HG03060 (cell line): ENCODE data around the gene GNG4.
"Not testable (repeated sequence)": the region's sequence is repeated elsewhere in the genome, so short reads cannot be mapped to it uniquely, and the experiment has no call there.

Experiments used
- ATAC-seq: cut with Tn5 transposase; IDR thresholded peaks from one replicate; pipeline ENCODE4 v1.9.1; 2021; ENCODE audit warnings: low read depth, moderate number of reproducible peaks; ENCODE audit not compliant: unreplicated experiment

The GNG4 gene

DNA sequence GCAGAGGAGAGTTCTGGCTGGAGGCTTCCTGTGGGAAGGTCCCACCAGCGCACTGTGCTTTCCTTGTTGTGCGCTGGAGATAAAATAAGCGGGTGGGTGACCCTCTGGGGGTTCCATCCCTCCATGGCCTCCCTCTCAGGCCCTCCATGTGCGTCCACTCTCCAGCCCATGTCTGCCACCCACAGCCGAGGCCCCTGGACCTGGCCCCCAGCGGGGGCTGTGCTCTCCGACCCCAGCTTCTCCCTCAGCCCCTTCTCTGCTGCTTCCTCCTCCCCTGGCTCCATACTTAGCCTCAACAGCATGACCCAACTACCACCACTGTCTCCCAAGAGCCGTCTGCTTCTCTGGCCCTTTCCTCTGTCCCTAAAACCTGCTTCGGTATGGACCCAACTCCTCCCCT, 61.4 kb downstream of the GNG4 start:
- ATAC-seq: no peak

DNA sequence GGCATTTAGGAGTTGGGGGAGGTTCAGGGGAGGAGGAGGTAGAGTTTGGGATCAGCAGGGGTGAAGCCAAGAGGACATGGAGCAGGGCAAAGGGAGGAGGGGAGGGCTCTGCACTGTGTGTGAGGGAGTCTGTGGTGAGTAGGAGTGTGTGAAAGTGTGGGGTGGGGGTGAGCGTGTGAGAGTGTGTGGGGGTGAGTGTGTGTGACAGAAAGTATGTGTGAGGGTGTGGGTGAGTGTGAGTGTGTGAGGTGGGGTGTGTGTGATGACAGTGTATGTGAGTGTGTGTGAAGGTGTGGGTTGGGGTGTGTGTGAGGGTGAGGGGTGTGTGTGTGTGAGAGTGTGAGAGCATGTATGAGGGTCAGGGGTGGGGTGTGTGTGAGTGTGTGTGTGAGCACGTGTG, 62.6 kb downstream of the GNG4 start:
- no peak for ATAC-seq

DNA sequence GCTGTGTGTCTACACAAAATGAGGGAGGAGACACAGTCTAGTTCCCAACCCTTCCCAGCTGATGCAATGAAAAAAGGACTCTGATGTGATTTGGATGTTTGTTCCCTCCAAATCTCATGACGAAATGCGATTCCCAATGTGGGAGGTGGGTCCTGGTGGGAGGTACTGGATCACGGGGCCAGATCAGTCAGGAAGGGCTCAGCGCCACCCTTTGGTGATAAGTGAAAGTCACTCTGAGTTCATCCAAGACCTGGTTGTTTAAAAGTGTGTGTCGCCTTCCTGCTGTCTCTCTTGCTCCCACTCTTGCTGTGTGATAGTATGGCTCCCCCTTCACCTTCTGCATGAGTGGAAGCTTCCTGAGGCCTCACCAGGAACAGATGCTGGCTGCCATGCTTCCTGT, 63.2 kb downstream of the GNG4 start:
- ATAC-seq: no peak

DNA sequence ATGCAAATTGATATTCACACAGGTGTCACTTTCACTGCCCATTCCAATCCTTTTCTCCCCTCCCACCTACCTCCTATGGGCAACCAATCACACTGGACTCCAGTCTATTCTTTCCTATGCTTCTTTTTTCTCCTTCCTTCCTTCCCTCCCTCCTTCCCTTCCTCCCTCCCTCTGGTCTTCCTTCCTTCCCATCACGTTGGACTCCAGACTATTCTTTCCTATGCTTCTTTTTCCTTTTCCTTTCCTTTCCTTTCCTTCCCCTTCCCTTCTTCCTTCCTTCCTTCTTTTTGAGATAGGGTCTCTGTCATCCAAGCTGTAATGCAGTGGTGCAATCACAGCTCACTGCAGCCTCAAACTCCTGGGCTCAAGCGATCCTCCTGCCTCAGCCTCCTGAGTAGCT, 64.6 kb downstream of the GNG4 start:
- no peak for ATAC-seq

DNA sequence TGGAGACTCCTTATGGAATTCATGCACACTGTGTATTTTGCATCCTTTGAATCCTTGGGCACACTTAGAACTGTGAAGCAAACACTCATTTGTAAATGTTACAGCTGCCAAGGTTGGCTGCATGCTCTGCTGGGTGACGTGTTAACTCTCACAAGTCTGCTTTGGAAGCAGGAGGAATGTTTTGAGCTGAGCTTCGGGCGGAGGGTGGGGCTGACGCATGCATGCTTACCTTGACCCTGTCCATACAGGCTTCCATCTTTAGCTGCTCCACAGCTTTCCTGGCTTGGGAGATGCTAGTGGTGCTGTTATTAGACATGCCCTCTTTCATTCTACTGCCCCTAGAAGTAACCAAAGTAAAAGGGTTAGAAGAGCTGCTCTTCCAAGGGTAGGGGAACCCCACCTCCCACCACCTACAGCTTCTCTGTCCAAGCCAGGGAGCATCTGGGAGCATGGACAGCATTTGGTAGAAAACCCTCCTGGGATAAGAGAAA, 66.0 kb downstream of the GNG4 start:
- no peak for ATAC-seq

DNA sequence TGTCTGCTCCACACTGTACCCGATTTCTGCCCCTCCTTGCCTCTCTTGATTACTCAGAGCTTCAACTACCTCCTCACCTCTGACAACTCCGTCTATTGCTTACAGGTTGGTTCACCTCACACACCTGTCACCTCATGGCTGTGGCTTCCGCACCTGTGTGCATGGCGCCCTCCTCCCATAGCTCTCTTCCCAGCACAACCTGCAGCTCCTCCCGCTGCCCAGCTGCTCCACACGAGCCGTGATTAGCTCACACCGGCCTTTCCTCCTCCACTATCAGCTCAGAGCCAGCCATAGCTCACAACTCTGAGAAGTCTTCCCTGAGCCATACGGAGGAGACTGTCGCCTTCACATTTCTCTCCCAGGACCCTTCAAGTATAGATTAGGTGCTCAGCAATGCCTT, 67.5 kb downstream of the GNG4 start:
- ATAC-seq: no peak

DNA sequence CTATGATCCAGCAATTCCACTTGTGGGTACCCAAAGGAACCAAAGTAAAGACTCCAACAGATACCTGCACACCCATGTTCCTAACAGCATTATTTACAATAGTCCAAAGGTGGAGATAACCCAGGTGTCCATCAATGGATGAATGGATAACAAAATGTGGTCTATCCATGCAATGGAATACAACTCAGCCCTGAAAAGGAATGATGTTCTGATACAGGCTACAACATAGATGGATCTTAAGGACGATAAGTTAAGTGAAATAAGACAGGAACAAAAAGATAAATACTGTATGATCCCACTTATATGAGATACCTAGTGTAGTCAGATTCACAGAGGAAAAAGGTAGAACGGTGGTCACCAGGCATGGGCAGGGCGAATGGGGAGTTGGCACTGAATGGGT, 69.7 kb downstream of the GNG4 start:
- ATAC-seq: no peak

DNA sequence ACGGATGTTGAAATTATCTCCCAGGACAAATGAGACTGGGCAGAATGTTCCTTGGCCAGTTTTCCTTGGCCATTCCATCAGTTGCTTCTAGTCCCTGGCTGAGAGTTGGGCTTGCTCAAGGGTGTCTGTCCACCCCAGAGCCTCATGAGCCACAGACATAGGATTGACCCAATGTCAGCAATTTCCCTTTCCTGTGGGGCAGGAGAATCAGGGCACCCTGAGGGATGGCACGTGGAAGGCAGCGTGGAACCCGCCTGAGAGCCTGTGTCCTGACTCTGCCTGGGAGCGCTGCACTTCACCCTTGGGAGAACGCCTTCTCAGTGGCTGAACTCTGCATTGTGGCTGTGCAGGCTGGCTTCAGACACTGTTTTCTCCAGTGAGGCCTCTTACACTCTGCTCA, 74.0 kb downstream of the GNG4 start:
- no peak for ATAC-seq

DNA sequence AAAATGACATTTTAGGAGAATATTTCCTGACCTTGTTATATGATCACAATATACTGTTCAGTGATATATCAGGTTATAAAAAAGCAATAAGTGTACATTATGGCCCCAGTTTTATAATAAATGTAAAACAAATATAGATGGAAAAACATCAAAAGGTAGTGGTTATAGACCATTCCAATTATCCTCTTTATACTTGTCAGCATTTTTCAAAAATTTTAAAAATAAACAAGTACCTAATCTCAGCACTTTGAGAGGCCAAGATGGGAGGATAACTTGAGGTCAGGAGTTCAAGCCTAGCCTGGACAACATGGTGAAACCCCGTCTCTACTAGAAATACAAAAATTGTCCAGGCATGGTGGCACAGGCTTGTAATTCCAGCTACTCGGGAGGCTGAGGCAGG, 75.7 kb downstream of the GNG4 start:
- ATAC-seq: no peak

DNA sequence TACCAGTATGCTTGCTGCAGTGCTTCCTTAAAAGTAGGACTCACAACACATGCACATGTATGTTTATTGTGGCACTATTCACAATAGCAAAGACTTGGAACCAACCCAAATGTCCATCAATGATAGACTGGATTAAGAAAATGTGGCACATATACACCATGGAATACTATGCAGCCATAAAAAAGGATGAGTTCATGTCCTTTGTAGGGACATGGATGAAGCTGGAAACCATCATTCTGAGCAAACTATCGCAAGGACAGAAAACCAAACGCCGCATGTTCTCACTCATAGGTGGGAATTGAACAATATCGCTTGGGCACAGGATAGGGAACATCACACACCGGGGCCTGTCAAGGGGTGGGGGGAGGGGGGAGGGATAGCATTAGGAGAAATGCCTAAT, 76.6 kb downstream of the GNG4 start:
- ATAC-seq: not testable (repeated sequence)

DNA sequence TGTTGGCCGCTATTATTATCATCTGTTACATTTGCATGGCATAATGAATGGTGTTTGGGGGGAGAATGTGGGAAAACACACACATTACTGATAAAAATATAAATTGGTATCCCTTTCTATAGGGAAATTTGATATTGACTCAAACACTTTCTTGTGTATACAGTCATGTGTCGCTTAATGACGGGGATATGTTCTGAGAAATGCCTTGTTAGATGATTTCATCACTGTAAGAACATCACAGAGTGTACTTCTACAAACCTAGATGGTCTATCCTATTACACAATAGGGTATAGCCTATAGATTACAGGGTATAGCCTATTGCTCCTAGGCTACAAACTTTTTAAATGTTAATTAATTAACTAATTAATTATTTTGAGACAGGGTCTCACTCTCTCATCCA, 78.1 kb downstream of the GNG4 start:
- no peak for ATAC-seq

DNA sequence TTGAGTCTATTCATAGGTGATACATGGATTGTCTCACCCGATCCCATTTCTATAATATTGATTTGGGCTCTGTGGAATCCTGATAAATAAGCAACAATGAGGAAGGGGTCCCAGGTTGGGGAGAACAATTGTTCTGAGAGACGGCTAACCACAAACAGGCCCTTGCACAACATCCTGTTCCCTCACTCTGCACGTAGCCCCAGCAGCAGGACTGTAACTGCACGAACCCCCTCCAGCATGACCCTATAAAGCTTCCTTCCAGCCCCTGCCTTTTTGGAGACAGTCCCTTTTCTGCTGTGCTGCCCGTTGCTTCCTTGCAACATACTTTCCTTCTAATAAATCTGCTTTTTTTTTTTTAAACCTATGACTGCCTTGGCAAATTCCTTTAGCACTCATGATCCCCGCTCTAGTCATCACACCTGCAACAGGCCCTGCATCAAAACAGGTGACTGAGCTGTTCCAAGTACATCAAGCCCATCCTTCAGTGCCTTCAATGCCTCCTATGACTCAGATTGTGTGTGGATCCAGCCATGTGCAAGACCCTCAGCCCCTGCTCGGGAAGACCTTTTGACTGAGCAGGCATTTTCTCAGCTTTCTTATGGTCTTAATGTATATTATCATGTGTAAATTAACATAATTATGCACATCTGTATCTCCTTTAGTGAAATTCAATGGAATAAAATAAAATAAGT, 81.6 kb downstream of the GNG4 start:
- ATAC-seq: no peak

DNA sequence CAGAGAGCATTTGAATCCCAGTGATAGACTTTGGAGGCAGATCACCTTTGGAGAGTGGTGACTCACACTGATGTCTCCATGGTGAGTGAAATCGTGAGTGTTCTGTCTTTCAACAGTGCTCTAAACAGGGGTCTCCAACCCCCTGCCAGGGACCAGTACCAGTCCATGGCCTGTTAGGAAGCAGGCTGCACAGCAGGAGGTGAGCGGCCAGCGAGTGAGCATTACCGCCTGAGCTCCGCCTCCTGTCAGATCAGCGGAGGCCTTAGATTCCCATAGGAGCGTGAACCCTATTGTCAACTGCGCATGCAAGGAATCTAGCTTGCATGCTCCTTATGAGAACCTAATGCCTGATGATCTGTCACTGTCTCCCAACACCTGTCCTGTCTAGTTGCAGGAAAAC, 83.5 kb downstream of the GNG4 start:
- no peak for ATAC-seq

DNA sequence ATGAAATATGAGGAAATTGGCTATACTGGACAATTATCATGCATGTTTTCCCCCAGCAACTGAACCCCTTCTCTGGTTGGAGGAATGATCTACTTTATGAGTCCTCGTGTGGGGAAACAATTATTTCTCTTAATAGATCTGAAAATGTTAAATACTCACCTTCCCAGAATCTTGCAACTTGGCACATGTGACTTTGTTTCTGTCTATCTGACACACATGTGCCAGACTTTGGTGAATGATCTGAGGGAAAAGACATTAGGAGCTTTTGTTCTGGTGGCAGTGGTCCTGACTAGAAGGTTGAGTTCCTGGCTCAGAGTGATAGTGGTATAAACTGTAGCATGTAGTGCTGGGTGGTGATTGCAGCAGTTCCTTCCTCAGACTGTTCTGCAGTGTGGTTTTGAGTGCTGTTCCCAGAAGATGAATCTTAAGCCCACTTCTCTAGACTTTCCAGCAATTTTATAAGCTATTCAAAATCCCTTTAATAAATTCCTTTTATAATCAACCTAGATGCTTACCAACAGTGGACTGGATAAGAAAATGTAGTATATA, 86.0 kb downstream of the GNG4 start:
- ATAC-seq: no peak

DNA sequence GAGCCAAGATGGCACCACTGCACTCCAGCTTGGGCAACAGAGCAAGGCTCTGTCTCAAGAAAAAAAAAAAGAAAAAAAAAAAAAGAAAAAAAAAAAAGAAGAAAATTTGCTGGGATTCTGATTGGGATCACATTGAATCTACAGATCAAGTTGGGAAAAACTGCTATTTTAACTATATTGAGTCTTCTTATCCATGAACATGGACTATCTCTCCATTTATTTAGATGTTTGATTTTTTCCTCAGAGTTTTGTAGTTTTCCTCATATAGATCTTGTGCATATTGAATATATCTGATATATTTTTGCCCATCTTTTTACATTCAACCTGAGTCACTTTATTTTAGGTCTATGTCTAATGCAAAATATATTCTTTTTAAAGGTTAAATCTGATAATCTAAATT, 87.0 kb downstream of the GNG4 start:
- no peak for ATAC-seq

DNA sequence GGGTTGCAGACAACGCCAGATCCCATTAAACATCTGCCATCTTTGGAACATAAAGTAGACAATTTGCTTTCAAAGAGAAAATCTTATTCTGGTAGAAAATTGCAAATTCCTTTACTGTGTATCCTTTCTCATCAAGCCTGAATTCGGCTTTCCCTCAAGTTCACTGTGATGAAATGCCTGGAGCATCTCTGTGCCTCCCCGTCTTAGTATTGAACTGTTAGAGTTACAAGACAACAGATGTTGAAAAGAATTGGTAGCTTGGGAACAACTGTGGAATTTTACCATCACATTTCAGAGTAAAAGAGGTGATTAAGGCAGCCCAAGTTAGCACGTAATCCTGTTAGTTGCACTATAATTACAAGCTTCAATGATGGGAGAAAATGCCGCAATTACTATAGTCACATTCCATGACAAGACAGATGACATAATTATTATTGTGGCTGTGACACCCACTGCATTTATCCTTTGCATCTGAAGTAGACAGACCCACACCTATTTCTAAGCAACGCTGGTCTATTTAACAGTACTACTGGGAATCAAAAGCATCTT, 90.9 kb downstream of the GNG4 start:
- ATAC-seq: no peak

DNA sequence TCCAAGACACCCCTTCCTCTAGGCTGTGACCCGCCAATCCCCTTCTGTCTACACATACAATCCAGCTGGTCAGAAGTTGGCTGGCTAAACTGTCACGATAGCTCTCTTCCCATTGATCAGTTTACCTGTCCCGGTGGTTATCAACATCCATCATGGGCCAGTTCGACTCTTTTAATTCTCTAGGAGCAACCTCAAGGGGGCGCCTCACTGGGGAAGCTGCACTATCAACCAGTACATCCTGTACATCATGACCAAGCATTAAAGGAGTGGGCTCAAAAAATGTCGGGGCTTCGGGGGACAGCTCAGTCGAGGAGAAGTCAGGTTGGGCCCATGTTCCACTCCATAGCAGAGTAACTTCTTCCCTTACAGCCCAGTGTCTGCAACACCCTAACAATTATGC, 92.1 kb downstream of the GNG4 start:
- ATAC-seq: no peak

DNA sequence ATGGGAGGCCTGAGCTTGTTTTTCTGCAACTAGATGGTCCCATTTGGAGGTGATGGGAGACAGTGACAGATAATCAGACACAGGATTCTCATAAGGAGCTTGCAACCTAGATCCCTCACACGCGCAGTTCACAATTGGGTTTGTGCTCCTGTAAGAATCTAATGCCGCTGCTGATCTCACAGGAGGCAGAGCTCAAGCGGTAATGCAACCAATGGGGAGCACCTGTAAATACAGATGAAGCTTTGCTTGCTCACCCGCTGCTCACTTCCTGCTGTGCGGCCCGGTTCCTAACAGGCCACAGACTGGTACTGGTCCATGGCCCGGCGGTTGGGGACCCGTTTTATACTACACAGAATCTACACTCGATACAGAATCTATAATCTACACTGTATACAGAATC, 92.8 kb downstream of the GNG4 start:
- ATAC-seq: no peak

DNA sequence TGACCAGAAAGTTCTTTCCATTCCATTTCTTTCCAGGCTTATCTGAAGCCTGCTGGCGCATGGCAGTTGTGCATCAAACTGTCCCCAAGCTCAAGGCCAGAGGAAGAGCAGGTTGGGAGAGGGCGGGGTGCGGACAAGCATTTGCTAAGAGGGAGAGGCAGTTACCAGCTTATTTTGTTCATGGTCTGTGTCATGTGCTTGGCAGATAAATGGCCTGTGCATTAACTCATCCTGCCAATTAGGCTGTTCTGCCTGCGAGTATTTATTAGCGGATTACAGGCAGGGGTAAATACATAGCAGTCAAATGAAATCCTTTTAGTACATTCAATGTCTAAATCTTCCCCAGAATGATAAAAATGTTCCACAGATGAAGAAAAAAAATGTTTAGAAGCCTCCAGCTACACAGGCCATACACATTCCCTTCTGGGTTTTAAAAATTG, 96.5 kb downstream of the GNG4 start:
- ATAC-seq: no peak

DNA sequence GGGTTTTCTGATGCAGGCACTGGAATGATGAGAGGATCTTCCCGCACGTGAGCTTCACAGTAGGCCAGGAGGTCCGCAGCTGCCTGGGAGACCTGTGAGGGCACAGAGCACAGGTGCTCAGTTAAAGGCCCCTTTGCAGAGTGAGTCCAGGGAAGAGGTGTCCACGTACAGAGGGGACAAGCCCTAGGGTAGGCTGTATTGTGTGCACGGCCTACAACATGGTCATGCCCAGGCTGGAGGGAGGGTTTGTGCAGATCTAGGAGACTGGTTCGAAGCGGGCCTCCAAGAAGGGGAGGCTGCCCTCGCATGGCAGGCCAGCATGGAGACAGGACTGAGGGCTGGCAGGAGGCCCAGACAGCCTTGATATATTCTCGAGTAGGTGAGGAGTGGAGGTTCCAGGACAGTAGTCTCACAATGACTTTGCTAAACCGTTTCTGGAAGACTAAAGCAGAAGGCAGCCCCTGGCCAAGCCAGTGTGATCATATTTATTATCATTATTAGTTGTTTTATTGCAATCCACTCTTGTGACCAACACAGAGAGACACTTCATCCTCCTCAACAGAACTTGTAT, 97.4 kb downstream of the GNG4 start:
- ATAC-seq: no peak

DNA sequence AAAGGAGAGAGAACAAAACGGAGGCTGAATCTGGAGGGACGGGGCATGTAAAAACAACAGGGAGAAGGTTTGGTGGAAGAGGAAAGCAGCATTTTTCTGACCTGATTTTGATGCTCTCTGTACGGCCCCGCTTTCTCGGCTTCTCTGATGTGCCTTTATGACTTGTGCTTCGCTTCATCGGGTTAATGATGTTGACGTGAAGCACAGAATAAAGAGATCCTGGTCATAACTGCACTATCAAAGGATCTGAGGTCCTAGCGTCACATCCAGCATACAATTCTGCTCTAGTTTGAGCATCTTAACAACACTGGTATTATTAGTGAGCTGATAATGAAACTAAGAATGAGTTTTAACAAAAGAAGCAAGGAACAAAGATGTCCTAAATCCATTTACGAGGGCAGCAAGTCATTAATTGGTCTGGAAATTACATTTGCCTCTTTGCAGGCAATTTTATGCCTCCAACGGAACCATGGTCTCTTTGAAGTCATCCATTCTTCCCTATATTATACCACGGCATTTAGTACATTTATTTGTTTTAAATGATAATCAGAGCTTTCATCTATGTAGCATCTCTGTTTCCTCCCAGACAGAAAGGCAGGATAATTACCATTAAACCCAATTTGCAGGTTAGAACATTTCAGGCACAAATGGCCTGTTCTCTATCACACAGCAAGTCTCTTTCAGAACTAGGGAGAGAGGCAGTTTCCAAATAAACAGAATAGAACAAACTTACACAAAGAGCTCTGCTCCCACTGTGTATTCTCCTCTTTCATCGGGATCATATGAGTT, 100.0 kb downstream of the GNG4 start:
- ATAC-seq: no peak
